ENCODE data around the gene MEI1.

The MEI1 gene

DNA sequence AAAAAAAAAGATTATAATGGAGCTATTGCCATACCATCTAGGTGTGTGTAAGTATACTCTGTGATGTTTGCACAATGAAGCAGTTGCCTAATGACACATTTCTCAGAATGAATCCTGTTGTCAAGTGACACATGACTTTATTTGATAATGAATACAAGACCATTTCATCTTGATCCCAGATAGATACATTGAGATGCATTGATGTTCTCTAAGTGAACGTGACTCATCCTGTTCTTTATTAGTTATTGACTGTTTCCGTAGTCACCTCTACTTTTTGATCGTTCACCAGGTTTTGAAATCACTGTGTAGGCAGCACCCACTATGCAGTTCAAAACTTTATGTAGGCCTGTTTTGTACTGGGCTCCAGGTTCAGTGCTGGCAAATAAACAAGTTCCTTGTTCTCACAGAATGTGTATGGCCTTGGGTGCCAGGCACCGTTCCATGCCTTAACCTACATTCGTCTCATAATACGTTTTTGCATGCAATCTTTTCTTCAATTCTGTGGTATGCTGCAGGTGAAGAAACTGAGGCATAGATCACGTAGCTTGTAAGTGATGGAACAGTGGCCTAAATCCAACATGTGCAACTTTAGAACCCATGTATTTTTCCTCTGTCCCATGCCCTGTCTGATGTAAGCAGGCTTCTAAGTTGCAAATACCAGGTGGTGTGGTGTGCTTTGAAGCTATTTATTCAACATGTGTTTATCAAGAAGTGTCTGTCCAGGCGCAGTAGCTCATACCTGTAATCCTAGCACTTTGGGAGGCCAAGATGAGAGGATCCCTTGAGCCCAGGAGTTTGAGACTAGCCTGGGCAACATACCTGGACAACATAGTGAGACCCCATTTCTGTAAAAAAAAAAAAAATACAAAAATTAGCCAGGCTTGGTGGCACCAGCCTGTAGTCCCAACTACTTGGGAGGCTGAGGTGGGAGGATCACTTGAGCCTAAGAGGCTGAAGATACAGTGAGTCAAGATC is 144.0 kb downstream of the MEI1 start:
- DNase-seq (ENCODE audit: low read depth): no peak

DNA sequence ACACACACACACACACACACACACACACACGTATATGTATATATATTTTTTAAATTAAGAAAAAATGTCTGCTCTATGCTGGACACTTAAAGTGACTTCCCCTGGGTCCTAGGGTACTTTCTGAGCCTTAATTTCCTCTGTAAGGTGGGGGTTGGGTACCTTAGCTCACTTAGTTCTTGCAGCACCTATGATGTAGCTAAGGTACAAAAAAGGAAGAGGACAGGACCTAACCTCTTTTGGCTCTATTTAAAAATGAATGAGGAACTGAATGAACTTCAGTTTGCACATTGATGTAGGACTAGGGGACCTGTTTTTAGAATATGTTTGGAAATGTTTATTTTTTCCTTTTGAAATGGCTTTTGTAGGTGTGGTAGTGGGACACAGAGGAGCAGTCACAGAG is 144.7 kb downstream of the MEI1 start:
- DNase-seq (ENCODE audit: low read depth): no peak

DNA sequence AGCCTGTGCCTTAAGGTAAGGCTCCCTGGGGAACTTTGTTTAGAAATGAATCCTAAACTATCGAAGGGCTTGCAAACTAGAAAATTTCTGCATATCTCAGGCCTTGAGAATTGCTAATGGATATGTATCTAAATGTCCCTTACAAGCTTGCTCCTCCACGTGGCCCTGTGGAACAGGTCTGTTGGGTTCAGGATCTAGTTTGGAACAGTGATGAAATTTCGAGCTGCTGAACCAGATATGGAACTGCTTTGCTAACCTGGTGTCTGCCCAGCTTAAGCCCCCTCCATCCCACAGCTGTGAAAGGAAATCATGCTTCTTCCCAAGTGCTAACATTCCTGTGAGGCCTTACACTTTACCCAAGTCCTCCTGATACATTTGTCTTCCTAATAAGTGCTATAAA is 145.2 kb downstream of the MEI1 start:
- DNase-seq (ENCODE audit: low read depth): no peak

DNA sequence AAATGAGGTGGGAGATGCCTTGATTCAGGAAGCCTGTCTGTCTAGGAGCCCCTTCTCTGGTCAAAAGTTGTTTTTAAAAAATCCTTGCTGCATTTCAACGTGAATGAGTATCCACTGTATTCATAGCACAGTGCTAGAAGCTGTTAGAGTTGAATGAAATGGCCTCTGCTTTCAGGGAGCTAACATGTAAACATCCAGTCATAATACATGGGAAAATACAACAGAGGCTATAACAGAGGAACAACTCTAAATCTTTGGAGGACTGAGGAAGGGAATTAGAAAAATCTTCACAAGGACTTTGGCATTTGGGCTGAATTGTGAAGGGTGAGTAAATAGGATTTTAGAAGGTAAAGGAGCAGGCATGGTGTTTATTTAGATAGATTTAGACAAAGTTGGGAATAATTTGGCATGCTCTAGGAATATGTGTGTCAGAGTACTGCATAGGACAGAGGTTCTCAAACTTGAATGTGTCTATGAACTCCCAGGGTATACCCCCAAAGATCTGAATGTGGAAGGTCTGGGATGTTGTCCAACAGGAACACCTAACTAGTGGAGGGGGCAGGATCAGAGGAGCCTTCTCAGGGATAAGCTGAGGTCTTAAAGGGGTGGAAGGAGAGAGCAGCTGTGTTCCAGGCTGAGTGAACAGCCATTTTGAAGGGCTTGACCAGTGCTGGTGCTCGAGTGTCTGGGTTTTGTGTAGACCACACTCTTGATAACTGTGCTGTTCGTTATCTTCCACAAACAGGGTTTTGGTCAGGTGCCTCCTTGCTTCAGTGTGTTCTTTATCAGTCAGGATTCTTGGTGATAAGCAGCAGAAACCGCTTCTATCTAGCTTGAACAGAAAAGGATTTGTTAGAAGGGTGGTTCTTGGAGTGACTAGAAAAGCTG is 146.3 kb downstream of the MEI1 start:
- DNase-seq (ENCODE audit: low read depth): no peak

DNA sequence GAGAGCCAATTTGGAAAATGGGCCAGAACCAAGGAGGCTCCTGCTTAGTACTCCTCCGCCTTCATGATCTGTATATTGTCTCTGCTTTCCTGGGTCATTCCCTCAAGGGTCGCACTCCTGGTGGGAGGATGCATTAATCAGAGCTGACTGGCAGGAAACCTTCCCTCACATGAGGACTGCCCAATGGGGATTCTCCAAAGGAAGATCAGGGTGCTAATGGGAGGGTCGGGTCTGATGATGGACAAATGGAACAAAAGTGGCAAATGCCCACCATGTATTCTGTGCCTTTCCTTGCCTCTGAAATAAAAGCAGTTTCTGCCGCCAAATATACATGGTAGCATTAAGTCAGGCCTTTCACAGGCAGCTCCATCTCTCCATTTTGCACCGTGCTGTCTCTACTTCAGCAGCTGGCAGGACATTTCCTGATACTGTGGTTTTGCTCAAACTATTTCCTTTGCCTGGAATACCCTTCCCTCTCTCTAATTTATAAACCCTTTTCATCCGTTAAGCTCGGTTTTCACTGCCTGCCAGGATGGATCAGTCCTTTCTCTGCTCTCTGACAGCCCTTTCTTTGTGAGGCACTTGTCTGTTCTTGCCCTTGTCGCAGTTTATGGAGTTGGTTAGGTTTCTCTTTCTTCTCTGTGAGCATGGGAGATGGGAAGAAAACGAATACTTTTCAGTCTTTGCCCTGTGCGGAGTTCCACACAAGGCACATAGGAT is 147.1 kb downstream of the MEI1 start:
- DNase-seq (ENCODE audit: low read depth): no peak

DNA sequence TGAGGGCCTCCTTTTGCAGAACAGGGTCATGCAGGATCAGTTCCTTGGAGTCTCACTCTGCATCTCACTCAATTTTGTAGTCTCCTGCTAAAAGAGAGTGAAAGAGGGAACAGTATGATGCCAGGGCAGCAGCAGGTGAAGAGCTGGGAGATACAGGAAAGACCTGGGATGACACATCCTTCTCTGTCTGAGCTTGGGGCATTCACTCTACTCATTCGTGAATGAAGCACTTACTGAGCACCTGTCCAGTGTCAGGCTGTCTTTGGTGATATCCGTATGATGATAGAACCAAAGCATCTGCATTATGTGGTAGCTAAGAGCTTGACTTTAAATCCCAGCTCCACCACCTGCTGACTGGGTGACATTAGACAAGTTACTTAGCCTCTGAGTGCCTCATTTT is 148.0 kb downstream of the MEI1 start:
- no peak for DNase-seq (ENCODE audit: low read depth)

DNA sequence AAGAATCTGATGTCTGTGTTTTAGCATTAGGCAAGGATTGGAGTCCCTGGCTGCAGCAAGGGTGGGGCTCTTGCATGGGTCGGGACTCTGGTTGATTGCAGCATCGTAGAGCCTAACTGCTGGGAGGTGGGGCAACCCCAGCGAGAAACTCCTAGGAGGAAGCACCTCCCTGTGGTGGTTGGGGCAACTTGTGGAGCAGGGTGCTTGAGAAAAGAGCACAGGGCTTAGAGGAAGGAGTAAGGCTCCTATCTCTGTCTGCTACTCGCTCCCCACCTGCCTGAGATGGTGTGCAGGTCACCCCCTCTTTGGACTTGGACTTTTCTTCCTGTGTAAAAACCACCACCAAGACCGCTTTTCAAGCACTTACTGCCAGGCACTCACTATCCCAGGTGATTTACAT is 149.2 kb downstream of the MEI1 start:
- DNase-seq (ENCODE audit: low read depth): no peak

All from EH (cell line).